Fibroblast of the conjunctiva (primary cell): ENCODE data around the gene SERINC5.
A peak's percentile ranks its signal among the peaks of the same experiment; 100 is the strongest.

Experiments used
- DNase-seq: peaks from one replicate; pipeline ENCODE4 v3.0.0-alpha.2; 2010; ENCODE audit warnings: low read depth

SERINC5 gene

GRCh38 chr5:80067016-80067415 lies 188.8 kb downstream of the SERINC5 start:
- no peak for DNase-seq

- peak; percentile 5 for DNase-seq
These were observed 191.7 kb downstream of the SERINC5 start for GRCh38 chr5:80064124-80064523.
